HG03196 (cell line): ENCODE measurements around the gene TNFRSF18.

Experiments used
- ATAC-seq: cut with Tn5 transposase; IDR thresholded peaks from one replicate; pipeline ENCODE4 v1.9.1; 2021; ENCODE audit not compliant: unreplicated experiment

TNFRSF18 gene

GRCh38 chr1:1167398-1167821 is 39.0 kb downstream of the TNFRSF18 start:
- ATAC-seq: no peak

- ATAC-seq: no peak
Observed at GRCh38 chr1:1166642-1167397, 39.6 kb downstream of the TNFRSF18 start.

DNA sequence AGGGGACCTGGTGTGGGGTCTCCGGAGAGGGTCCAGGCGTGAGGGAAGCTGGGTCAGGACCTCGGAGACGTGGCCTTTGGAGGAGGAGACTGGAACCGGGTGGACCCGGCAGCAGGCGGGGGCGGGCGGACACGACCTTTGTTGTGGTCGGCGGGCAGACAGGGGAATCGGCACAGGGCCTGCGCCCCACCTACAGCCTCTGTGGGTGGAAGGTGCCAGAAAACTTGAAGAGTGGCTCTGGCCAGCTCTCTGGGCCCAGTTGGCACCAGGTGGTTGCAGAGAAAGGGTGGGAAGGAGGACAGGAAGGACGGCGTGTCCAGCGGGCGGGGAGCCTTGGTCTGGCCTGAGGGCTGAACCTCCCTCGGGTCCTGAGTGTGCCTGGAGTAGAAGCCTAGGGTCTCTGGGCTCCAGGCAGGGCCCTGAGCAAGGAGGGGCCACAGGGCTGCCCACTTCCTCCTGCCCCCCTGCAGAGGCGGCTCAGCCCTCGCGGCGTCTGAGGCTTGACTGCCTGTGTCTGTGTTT is 40.4 kb downstream of the TNFRSF18 start:
- no peak for ATAC-seq

GRCh38 chr1:1165485-1165884 is 40.9 kb downstream of the TNFRSF18 start:
- no peak for ATAC-seq

- no peak for ATAC-seq
Observed at GRCh38 chr1:1164701-1165451, 41.5 kb downstream of the TNFRSF18 start.

DNA sequence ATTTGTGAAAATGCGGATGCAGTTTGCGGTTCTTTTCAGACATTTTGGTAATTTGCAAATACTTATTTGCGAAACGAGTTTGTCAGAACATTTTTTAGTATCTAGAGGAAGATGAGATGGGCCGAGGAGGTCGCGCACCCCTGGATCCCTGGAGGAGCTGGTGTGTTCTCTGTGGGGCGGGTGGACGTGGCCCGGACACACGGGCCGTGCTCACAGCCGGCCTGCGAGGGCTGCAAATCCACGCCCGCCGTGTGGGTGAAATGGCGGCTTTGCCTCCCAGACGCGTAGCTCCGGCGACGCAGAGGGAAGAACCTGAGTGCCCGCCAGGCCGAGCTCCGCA is 42.1 kb downstream of the TNFRSF18 start:
- ATAC-seq: no peak

GRCh38 chr1:1163538-1164070 is 42.8 kb downstream of the TNFRSF18 start:
- no peak for ATAC-seq

DNA sequence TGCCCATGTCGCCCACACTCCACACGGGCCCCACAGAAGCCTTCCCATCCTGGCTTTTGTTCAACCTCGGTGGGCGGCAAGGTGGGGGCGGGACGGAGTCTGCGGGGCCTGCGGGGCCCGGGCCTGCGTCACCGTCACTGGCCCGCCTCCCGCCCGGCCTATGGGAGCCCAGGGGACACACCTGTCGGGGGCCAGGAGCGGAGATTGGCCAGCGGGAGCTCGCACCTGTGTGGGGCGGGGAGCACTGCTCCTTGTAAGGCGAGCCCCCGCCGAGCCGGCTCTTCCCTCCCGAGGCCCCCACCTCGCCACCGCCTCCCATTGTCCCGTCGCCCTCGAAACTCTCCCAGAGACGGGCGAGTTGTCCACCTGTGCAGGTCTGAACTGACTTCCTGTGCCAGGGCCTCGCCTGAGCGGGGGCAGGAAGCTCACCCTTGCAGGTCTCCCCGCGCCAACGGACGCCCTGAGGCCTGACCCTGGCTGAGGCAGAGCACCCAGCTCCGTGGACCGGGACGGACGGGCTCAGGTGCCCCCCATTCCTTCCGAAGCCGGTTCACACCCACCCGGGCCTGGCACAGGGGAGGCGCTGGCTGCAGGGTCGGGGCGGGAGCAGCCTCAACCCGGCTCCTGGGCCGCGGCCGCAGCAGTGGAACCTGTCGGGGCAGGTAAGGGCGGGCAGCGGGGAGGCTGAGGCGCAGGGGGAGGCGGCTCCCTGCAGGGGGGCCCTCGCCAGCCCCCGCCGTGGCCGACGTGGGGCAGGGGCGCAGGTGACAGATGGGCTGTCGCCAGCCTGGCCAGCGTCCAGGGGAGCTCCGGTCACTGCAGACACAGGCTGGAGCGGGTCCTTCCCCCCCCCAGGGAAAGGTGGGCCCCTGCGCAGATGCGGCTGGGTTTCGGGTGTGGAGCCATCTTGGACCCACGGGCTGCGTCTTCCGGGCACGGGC is 43.5 kb downstream of the TNFRSF18 start:
- ATAC-seq: no peak

- ATAC-seq: no peak
Observed at GRCh38 chr1:1161683-1162079, 44.7 kb downstream of the TNFRSF18 start.

- ATAC-seq: no peak
Observed at GRCh38 chr1:1161078-1161682, 45.2 kb downstream of the TNFRSF18 start.

- ATAC-seq: no peak
Observed at GRCh38 chr1:1160281-1160930, 46.0 kb downstream of the TNFRSF18 start.

DNA sequence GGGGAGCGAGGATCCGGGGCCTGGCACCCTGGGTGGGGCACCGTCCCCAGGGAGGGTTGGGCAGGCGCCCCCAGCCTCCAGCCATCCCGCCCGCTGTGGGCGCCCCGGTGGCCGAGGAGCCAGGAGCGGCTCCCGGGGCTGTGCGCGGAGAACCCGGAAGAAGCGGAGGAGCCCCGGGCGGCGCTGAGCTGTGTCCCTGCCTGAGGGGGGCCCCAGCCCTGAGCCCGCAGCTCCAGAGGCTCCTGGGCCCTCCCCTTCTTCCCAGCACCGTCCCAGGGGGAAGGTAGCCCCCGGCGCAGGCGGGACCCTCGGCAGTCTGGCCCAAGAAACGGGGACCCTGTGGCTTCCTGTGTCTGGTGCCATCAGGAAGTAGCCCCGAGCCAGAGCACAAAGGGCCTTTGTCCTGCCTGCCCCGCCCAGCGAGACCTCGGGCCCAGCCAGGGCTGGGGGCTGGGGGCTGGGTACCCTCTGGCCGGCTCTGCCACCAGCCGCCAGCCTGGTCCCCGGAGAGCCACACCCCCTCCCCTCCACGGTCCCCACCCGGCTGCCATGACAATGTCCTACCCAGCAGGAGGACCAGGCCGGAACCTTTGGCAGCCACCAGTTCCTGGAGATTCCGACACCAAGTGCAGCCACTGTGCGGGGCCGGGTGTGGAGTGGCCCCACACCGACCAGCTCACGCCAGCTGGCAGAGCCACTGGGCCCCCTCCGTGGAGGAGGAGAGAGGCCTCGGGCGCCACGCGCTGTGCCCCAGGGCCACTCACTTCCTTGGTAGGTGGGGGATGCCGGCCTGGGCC is 48.3 kb downstream of the TNFRSF18 start:
- ATAC-seq: peak; percentile 38

DNA sequence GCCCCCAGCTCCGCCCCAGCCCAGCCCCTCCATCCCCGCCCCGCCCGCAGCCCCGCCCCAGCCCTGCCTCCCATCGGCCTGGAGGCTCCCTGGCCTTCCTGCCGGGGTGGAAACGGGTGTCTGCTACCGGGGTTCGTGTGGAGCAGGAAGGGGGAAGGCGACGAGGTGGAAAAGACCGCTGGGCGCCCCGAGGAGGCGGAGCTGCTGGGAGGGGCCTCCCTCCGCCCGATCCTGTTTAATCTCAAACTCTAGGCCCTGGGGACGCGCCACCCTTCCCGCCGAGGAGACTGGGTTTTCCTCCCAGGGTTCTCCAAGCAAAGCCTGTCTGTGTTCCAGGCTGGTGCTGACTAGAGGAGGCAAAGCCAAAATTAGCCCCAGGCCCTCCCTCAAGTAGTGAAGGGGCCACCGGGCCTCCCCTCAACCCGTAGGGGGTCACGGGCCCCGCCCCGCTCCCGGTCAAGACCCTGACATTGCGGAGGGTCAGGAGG is 48.9 kb downstream of the TNFRSF18 start:
- ATAC-seq: peak; percentile 50

GRCh38 chr1:1157033-1157365 is 49.4 kb downstream of the TNFRSF18 start:
- ATAC-seq: no peak

DNA sequence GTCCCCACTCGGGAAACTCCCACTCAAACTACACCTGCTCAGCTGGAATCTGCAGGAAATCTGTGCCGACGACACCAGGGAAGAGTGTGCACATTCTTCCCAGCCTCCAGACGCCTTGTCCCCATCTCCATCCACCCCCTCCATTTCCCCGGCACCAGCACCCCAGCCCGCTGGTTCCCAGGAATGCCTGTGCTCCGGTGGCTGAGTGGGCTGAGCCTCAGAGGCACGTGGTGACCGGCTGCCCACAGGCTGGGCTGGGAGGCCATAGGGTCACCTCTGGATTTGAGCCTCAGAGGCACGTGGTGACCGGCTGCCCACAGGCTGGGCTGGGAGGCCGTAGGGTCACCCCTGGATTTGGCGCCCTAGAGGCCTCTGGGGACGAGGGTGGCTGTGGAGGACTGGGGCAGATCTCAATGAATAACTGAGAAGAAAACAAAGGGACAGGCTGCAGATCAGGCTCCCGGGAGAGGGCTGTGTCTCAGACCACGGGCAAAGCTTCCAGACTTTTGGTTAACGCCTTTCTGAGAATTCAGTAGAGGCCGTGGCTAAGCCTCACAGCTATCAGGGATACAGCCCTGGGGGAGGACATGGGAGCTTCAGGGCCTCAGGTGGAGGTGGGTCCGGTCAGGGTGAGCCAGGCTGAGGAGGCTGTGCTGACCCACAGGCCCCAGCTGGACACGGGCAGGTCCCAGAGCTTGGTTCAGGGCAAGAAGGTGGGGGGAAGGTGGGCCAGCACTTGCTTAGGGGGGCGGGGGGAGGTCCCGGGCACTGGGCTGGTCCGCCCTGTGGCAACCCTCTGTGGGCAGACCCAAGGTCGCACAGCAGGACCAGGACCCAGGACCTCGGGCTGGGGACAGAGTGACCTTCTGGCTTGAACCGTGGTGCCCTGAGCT is 50.0 kb downstream of the TNFRSF18 start:
- no peak for ATAC-seq

DNA sequence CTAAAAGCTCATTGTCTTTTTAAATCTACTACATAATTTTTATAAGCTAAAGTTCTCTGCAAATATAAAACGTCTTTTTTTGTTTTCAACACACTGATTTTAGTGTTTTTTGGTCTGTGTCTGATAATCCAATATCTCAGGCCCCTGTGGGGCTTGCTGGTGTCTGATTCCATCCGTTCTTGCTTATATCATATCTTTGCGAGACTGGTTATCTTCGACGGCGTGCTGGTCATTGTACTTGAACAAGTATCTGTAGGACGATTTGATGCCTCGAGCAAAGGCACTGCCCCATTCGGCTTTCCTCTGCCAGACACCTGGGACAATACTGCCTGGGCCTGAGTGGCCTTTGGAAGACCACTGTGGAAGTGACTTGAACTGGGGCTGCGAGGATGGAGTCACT is 51.1 kb downstream of the TNFRSF18 start:
- no peak for ATAC-seq

DNA sequence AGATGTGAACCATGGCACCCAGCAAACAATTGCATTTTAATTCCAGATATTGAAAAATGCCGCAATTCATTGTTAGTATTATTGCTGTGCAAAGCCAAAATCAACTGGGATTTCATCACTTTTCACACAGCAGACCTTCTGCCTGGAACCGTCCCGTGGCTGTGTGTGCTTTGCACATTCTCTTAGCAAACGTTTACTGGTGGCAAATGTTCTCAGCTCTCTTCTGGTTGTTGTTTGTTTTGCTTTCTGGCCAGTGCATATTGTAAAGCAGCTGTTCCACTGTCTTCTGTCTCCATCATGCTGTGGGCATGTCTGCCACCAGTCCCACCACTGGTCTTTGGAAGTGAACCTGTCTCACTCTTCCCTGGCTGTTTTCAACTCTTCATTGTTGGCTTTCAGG is 52.5 kb downstream of the TNFRSF18 start:
- no peak for ATAC-seq
